Measurements from ENCODE around the gene ARL8A.
"Not testable (repeated sequence)": the region's sequence is repeated elsewhere in the genome, so short reads cannot be mapped to it uniquely, and the experiment has no call there.

Gene ARL8A

DNA sequence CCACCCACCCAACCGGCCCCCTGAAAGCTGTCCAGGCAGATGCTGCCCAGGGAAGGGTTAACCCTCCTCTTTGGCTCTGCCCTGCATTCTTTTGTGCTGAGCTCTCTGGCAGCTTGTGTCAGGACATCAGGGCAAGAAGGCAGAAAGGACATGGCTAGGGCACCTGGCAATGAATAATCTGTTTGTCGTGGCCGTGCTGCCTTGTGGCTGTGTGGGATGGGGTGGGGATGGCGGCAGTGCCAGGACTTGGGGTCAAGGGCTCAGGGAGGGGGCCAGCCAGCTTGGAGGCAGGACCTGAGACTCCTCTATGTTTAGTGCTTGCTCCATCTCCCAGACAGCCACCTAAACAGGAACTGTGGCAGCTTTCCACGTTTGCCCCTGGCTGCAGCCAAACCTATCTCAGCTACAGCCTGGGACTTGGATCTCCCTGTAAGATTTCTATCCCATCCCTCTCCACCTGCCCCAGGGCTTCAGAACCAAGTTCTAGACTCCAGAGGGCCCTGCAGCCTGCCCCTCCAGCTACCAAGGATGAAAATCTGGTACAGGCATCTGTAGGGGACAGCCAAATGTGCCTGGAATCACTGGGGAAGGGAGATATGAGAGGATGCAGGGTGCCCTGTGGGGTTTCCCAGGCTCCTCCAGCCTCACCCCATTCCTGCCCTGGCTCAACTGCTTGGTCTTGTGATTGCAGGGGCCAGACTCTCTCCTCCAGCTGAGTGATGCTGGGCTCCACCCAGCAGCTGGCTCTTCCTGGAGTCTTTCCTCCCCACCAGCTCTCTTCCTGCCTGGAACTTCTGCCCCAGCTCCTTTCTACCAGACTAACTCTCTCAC, 31.5 kb downstream of the ARL8A start:
- DNase-seq (ENCODE audit: low spot score) = peak; percentile 16

- not testable (repeated sequence) for DNase-seq (ENCODE audit: low spot score)
Observed at GRCh38 chr1:202111589-202111988, 32.9 kb downstream of the ARL8A start.

- no peak for DNase-seq (ENCODE audit: low spot score)
Observed at GRCh38 chr1:202110977-202111376, 33.6 kb downstream of the ARL8A start.

DNA sequence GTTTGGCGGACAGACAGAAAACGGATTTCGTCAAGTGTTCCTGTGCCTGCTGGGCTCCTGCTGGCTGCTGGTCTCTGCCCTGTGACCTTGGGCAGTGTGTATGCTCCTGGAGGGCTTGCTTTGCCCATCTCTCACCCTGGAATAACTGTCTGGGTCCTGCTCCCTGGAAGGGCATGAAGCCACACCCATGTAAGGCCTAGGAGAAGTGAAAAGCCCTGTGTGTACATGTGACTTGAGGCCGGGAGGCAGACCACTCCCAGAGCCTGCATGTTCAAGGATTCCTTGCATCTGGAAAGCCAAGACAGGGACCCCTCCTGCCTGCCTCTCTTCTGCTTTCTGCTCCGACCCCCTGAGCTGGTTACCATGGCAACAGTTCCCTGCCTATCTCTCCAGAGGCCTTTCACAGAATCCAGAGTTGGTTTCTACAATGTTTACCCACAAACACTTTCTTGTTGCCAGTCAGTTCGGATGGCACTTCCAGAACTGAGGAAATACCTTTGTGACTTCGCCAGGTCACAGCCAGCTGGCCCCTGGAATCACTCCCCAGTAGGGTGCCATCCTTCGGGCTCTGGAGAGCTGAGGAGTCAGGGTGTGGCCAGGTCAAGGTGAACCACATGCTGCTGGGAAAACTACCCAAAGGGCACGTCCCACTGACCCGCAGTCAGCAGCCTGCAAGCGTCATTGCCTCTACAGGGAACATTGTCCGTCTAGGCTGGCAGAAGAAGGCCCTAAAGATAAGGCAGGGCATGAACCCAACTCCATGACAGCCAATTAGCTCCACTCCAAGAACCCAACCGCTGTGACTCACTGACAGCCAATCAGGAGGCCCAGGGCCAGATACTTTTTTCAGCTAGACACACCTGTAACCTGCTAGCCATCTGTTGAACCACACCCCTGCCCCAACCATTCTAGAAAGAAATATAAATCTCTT, 36.5 kb downstream of the ARL8A start:
- peak; percentile 54 for DNase-seq (ENCODE audit: low spot score)

DNA sequence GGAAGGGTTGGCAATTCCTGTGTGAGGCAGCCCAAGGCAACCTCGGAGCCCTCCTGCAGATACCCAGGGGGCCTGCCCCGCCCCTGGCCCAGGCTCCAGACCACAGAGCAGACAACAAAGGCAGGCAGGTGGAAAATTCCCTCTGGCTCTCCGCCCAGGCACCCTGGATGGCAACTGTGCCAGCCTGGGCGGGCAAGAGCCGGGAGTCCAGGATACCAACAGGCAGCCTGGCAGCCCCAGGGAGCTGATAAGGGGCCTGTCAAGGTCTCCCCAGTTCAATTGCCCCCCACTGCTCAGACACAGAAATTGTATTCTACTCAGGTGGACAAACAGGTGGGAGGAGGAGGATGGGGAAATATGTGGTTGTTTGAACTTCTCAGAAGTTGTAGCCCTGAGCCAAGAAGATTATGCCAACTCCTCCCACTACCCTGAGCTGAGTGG, 37.2 kb downstream of the ARL8A start:
- no peak for DNase-seq (ENCODE audit: low spot score)

DNA sequence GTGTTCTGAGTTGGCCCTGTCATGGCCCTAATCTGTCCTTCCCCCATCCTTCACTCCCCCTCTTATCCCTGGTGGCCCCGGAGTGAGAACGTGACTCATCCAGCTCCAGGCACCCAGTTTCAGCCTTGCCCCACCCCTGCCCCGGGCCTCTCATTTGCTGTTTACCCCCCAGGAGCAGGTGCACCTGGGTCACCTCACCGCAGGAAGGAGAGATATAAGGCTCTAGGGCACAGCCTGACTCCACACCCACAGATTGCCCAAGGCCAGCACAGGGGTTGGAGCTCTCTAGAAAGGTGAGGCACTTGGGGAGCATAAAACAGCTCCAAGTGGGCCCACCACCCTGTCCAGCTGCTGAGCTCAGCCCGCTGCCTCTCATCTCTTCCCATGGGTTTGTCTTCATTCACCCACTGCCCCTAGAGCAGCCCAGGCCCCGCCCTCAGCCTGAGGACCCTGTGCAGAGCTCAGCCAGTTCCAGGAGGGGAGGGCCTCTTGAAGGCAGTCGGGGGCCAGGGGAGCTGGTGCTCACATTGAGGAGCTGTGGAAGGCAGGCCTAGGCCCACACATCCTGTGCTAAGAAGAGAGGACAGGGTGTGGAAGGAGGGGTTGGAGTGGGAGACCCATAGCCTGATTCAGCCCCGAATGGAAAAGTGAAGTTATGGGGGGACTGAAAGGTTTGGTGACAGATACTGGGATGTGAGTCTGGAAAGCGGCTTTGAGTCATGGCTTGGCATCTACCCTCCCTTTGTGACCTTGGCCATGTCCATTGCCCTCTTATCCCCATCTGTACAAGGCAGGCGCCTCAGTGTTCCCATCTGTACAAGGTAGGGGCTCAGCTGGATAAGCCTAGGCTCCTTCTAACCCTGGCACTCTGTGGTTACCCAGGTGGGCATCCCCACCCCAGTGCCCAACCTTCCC, 37.9 kb downstream of the ARL8A start:
- peak; percentile 82 for DNase-seq (ENCODE audit: low spot score)

DNA sequence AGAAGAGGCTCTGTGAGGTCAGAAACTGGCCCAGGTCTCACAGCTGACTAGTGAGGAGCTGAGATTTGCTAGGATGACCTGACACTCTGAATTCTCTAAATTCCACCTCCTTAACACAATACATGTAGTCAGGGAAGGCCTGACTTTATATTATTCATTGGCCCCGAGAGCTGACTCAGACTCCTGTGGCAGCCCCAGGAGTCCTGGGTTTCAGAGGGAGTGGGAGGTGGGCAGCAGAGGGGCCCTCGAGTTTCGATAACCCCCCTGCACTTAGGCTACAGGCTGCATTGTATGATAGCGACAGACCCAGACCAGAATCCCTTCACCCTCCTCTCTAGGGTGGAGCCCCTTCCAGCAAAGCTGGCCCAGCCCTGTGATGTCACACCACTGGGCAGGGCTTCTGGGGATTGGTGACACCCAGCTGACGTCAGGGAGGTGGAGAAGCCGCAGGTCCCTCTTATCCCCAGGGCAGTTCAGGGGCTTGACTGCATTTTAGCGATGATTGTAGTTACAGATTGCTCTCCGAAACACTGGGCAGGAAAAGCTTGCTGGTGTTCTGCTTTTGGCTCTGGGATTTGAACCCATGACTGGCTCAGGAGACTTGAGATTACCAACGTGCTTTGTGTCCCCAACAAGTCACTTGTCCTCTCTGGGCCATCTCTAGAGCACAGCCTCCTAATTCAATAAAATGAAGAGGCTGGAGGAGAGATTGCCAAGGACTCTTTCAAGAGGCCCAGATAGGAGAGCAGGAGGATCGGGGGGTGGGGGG, 38.8 kb downstream of the ARL8A start:
- peak; percentile 91 for DNase-seq (ENCODE audit: low spot score)

- peak; percentile 70 for DNase-seq (ENCODE audit: low spot score)
Observed at GRCh38 chr1:202104073-202104472, 40.5 kb downstream of the ARL8A start.

- DNase-seq (ENCODE audit: low spot score) = peak; percentile 51
Observed at GRCh38 chr1:202101184-202101583, 43.4 kb downstream of the ARL8A start.

DNA sequence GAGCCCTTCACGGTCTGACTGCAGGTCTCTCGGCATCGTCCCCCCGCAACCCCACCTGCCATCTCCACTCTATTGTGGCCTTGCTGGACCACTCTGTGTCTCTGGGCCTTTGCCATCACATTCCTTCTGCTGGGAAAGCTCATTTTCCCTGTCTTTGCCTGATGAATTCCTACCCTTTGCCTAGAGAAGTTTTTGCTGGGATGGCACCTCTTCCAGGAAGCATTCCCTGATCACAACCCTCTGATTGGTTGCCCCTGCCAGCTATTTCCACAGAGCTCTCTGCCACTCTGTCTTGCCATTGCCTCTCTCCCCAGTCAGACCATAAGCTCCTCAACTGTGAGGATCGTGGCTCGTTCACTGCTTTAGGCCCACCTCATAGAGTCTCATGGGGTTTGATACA, 50.7 kb downstream of the ARL8A start:
- no peak for DNase-seq (ENCODE audit: low spot score)

DNA sequence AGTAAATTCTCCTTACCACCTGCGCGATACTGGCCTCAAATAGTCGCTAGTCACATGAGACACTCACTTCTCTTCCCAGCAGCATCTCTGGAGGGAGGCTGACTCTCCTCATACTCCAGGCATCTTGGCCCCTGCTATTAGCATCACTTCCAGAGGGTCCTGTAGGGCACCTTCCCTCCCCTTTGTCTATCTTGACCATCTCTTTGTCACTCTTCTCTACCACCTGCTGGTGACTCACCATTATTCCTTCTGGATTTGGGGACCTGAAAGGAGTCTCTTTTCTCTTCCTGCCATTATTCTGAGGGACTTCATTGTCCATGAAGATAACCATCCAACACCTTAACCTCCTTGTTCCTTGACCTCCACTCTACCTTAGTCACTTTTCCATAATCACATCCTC, 53.5 kb downstream of the ARL8A start:
- no peak for DNase-seq (ENCODE audit: low spot score)

GRCh38 chr1:202088206-202088605, 56.3 kb downstream of the ARL8A start:
- DNase-seq (ENCODE audit: low spot score) = no peak

GRCh38 chr1:202086579-202087350, 57.8 kb downstream of the ARL8A start:
- DNase-seq (ENCODE audit: low spot score) = no peak

- no peak for DNase-seq (ENCODE audit: low spot score)
Observed at GRCh38 chr1:202085682-202086373, 58.7 kb downstream of the ARL8A start.

- DNase-seq (ENCODE audit: low spot score) = no peak
Observed at GRCh38 chr1:202084791-202085681, 59.5 kb downstream of the ARL8A start.

All from hematopoietic multipotent progenitor cell treated with erythropoietin and hydrocortisone succinate and interleukin-3 and kit ligand, for 17 days (in vitro differentiated cells).